ENCODE data around the gene METTL23. TPM values are rescaled to one million over a fixed set of nuclear protein-coding genes. Genes with fewer than 3 reads are reported as not detected.
"Not testable (repeated sequence)": the region's sequence is repeated elsewhere in the genome, so short reads cannot be mapped to it uniquely, and the experiment has no call there.

METTL23 gene
- polyA plus RNA-seq, 3 donors = 39.1 to 45.1 (median 40.8) TPM

- DNase-seq (ENCODE audit: extremely low read depth in 1 of 11, low read depth in 9 of 11, low spot score in 4 of 11) = no peak
Measured at GRCh38 chr17:76723812-76724211, 2.8 kb upstream of the METTL23 start.

- DNase-seq (ENCODE audit: extremely low read depth in 1 of 11, low read depth in 9 of 11, low spot score in 4 of 11) = no peak
Measured at GRCh38 chr17:76725580-76726230, 934 bp upstream of the METTL23 start.

GRCh38 chr17:76726231-76726775, 336 bp upstream of the METTL23 start, which contains the start of gene JMJD6:
Gene JMJD6 (minus strand): TSS chr17:76726606. CDS start chr17:76726475, 131 bp downstream.
- peak in 10 of 11 donors; percentile 78 to 95 (median 91) for DNase-seq (ENCODE audit: extremely low read depth in 1 of 11, low read depth in 9 of 11, low spot score in 4 of 11)

- no peak for DNase-seq (ENCODE audit: extremely low read depth in 1 of 11, low read depth in 9 of 11, low spot score in 4 of 11)
Measured at GRCh38 chr17:76727745-76728456, 1.3 kb downstream of the METTL23 start.

GRCh38 chr17:76731800-76732733, 5.4 kb downstream of the METTL23 start:
- not testable (repeated sequence) for DNase-seq (ENCODE audit: extremely low read depth in 1 of 11, low read depth in 9 of 11, low spot score in 4 of 11)

GRCh38 chr17:76732734-76733617, 6.3 kb downstream of the METTL23 start:
- no peak for DNase-seq (ENCODE audit: extremely low read depth in 1 of 11, low read depth in 9 of 11, low spot score in 4 of 11)

- DNase-seq (ENCODE audit: extremely low read depth in 1 of 11, low read depth in 9 of 11, low spot score in 4 of 11) = no peak
Measured at GRCh38 chr17:76733618-76733957, 6.9 kb downstream of the METTL23 start.

GRCh38 chr17:76734080-76734840, 7.6 kb downstream of the METTL23 start:
- no peak for DNase-seq (ENCODE audit: extremely low read depth in 1 of 11, low read depth in 9 of 11, low spot score in 4 of 11)

- DNase-seq (ENCODE audit: extremely low read depth in 1 of 11, low read depth in 9 of 11, low spot score in 4 of 11) = no peak
Measured at GRCh38 chr17:76735006-76735405, 8.4 kb downstream of the METTL23 start.

GRCh38 chr17:76735586-76736348, 9.1 kb downstream of the METTL23 start:
- no peak for DNase-seq (ENCODE audit: extremely low read depth in 1 of 11, low read depth in 9 of 11, low spot score in 4 of 11)

- DNase-seq (ENCODE audit: extremely low read depth in 1 of 11, low read depth in 9 of 11, low spot score in 4 of 11) = peak in 4 of 11 donors; percentile 24 to 67 (median 56)
Measured at GRCh38 chr17:76736349-76737081, 9.9 kb downstream of the METTL23 start.

GRCh38 chr17:76737082-76737675, 10.5 kb downstream of the METTL23 start, which contains the start of gene SRSF2:
Gene SRSF2 (minus strand): TSS chr17:76737331. CDS start chr17:76737160, 171 bp downstream.
- DNase-seq (ENCODE audit: extremely low read depth in 1 of 11, low read depth in 9 of 11, low spot score in 4 of 11) = peak; percentile 90 to 99 (median 97)

GRCh38 chr17:76737676-76738467, 11.2 kb downstream of the METTL23 start, which contains the start of gene MFSD11:
Gene MFSD11 (plus strand): TSS chr17:76738119. CDS start chr17:76738353, 234 bp downstream.
- peak; percentile 81 to 93 (median 92) for DNase-seq (ENCODE audit: extremely low read depth in 1 of 11, low read depth in 9 of 11, low spot score in 4 of 11)

- DNase-seq (ENCODE audit: extremely low read depth in 1 of 11, low read depth in 9 of 11, low spot score in 4 of 11) = peak in 1 of 11 donors; percentile 13
Measured at GRCh38 chr17:76738468-76738850, 11.8 kb downstream of the METTL23 start.

- not testable (repeated sequence) for DNase-seq (ENCODE audit: extremely low read depth in 1 of 11, low read depth in 9 of 11, low spot score in 4 of 11)
Measured at GRCh38 chr17:76739568-76740115, 13.0 kb downstream of the METTL23 start.
